Mesenchymal stem cell (in vitro differentiated cells and primary cell): ENCODE data around the gene CABLES2.

ENCODE experiments used
- DNase-seq: peaks from one replicate; pipeline ENCODE4 v3.0.0-alpha.2; 2013
- H2AFZ ChIP-seq: one replicate; pipeline ENCODE4 v1.6.1; 2013; ENCODE audit warnings: low read depth, mild to moderate bottlenecking, control low read depth, inconsistent platforms, low read length, moderate library complexity
- H2AK5ac ChIP-seq: 2 replicates; pipeline ENCODE4 v1.6.1; 2013; ENCODE audit warnings: low read length, moderate library complexity, mild to moderate bottlenecking, inconsistent platforms; ENCODE audit not compliant: severe bottlenecking
- H2BK120ac ChIP-seq: one replicate; pipeline ENCODE4 v1.6.1; 2013; ENCODE audit warnings: low read depth, mild to moderate bottlenecking, inconsistent platforms, low read length, moderate library complexity
- H2BK12ac ChIP-seq, 2 experiments: one replicate each; pipeline ENCODE4 v1.6.1; 2013; ENCODE audit warnings: inconsistent platforms in 2 of 2, low read length in 2 of 2, mild to moderate bottlenecking in 2 of 2, moderate library complexity in 2 of 2, control low read depth in 1 of 2
- H2BK15ac ChIP-seq: one replicate; pipeline ENCODE4 v1.6.1; 2013; ENCODE audit warnings: mild to moderate bottlenecking, low read depth, inconsistent platforms; ENCODE audit not compliant: poor library complexity, severe bottlenecking
- H2BK5ac ChIP-seq: 2 replicates; pipeline ENCODE4 v1.6.1; 2013; ENCODE audit warnings: low read depth, mild to moderate bottlenecking, low read length, control low read depth, inconsistent platforms; ENCODE audit not compliant: poor library complexity, severe bottlenecking
- H3K14ac ChIP-seq, 2 experiments: one replicate each; pipeline ENCODE4 v1.6.1; 2013; ENCODE audit warnings: inconsistent platforms in 2 of 2, low read length in 2 of 2, control low read depth in 1 of 2, mild to moderate bottlenecking in 1 of 2, moderate library complexity in 1 of 2
- H3K18ac ChIP-seq, 2 experiments: one replicate each; pipeline ENCODE4 v1.6.1; 2013; ENCODE audit warnings: inconsistent platforms in 2 of 2, low read length in 2 of 2, control low read depth in 1 of 2, low read depth in 1 of 2, mild to moderate bottlenecking in 1 of 2
- H3K23ac ChIP-seq, 2 experiments: one replicate each; pipeline ENCODE4 v1.6.1; 2013; ENCODE audit warnings: inconsistent platforms in 2 of 2, low read length in 2 of 2, mild to moderate bottlenecking in 2 of 2, moderate library complexity in 2 of 2, control low read depth in 1 of 2
- H3K27ac ChIP-seq: 2 replicates; pipeline ENCODE4 v1.5.1; 2013; ENCODE audit warnings: mild to moderate bottlenecking, moderate library complexity, low read length, control low read depth, inconsistent platforms; ENCODE audit not compliant: poor library complexity, severe bottlenecking
- H3K27me3 ChIP-seq, 2 experiments: 2 replicates each; pipeline versions ENCODE4 v1.6.1 to v1.7.0; 2013; ENCODE audit warnings: low read length in 2 of 2, mild to moderate bottlenecking in 2 of 2, moderate library complexity in 2 of 2, control low read depth in 1 of 2, inconsistent platforms in 1 of 2; ENCODE audit not compliant: control insufficient read depth in 1 of 2, insufficient read depth in 1 of 2
- H3K36me3 ChIP-seq, 2 experiments: 2 replicates each; pipeline versions ENCODE4 v1.6.1 to v1.7.0; 2013; ENCODE audit warnings: low read length in 2 of 2, control low read depth in 1 of 2, inconsistent platforms in 1 of 2, low read depth in 1 of 2, mild to moderate bottlenecking in 1 of 2; ENCODE audit not compliant: insufficient read depth in 2 of 2, control insufficient read depth in 1 of 2
- H3K4ac ChIP-seq, 2 experiments: one replicate each; pipeline ENCODE4 v1.6.1; 2013; ENCODE audit warnings: inconsistent platforms in 2 of 2, low read length in 2 of 2, mild to moderate bottlenecking in 2 of 2, moderate library complexity in 2 of 2, control low read depth in 1 of 2, low read depth in 1 of 2
- H3K4me1 ChIP-seq: 2 replicates; pipeline ENCODE4 v1.6.1; 2013; ENCODE audit warnings: low read depth, low read length, control low read depth; ENCODE audit not compliant: control insufficient read depth, insufficient read depth
- H3K4me2 ChIP-seq: 2 replicates; pipeline ENCODE4 v1.6.1; 2013; ENCODE audit warnings: low read length, mild to moderate bottlenecking, inconsistent platforms; ENCODE audit not compliant: poor library complexity, severe bottlenecking
- H3K4me3 ChIP-seq, 2 experiments: 2 replicates each; pipeline versions ENCODE4 v1.5.1 to v1.7.0; 2013; ENCODE audit warnings: low read length in 2 of 2, mild to moderate bottlenecking in 2 of 2, control low read depth in 1 of 2, low read depth in 1 of 2; ENCODE audit not compliant: insufficient read depth in 1 of 2
- H3K79me1 ChIP-seq: replicated peaks from 2 replicates; pipeline ENCODE4 v1.6.1; 2013; ENCODE audit warnings: mild to moderate bottlenecking, control low read depth, low read length, inconsistent platforms; ENCODE audit not compliant: poor library complexity, severe bottlenecking
- H3K9ac ChIP-seq: 2 replicates; pipeline ENCODE4 v1.7.0; 2013; ENCODE audit warnings: mild to moderate bottlenecking, low read length, moderate library complexity
- H3K9me3 ChIP-seq: 2 replicates; pipeline ENCODE4 v1.7.0; 2013; ENCODE audit warnings: mild to moderate bottlenecking, low read length; ENCODE audit not compliant: control insufficient read depth
- H4K8ac ChIP-seq: one replicate; pipeline ENCODE4 v1.6.1; 2013; ENCODE audit warnings: inconsistent platforms, mild to moderate bottlenecking, low read length, moderate library complexity
- H4K91ac ChIP-seq: one replicate; pipeline ENCODE4 v1.6.1; 2013; ENCODE audit warnings: mild to moderate bottlenecking, low read length, inconsistent platforms
- WGBS: methylation state at CpG from one replicate; pipeline ENCODE4 v1.1.7; 2013; ENCODE audit warnings: mixed read lengths; 5-methylcytosine and 5-hydroxymethylcytosine counted together

Gene CABLES2

GRCh38 chr20:62403331-62403730 lies 3.8 kb downstream of the CABLES2 start:
- Histone ChIP-seq H2BK15ac (no peak overlapping the region), H3K4me2 (no peak overlapping the region), H3K27me3 (peaks cover 2 to 6% of the 10 kb centered on the region in 2 experiments), H2AFZ (no peak overlapping the region), H3K79me1 (peaks cover 28% of the 10 kb centered on the region), H3K9me3 (no peaks in the 10 kb centered on the region), H3K9ac (no peak overlapping the region), H3K4ac (no peak overlapping the region), H3K4me3 (no peak overlapping the region), H2BK12ac (no peak overlapping the region), H2BK5ac (no peak overlapping the region), H3K18ac (no peak overlapping the region), H2BK120ac (no peak overlapping the region), H4K8ac (no peak overlapping the region), H3K36me3 (peaks cover 0 to 43% of the 10 kb centered on the region in 2 experiments), H2AK5ac (no peak overlapping the region), H3K27ac (no peak overlapping the region), H3K14ac (no peak overlapping the region), H3K23ac (no peak overlapping the region), H4K91ac (no peak overlapping the region), H3K4me1 (peaks cover 30% of the 10 kb centered on the region)
- WGBS, result 91% methylated on average over 13 of the region's 13 CpGs
- DNase-seq, result no peak

DNA sequence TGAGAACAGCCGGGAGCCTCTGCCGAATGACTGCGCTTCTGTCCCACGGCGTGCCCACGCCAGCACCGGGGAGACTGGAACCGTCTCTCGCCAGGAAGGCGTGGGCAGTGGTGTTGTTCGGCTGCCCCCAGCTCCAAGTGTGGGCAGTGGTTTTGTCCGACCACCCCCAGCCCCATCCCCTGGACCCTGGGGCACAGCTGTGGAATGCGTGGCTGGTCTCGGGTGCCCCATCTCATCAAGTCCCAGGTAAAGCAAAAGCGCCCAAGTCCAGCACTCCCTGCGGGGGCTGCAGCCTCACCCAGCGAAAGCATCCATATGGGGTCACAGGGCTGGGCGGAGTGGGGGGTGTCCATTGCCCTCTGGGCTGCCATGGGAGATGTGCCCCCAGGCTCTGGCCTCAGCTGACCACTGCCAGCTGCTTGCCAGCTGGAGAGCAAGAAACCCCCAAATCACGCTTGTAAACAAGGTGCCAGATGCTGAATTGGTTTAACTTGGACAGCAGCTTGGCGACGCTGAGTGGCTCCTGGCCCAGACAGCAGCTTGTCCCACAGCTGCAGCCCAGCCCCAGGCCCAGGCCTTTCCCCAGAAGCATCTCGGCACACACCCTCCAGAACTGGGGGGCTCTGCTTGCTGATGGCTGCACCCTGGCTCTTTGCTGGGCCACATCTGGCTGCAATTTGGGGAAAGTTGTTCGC lies 4.5 kb downstream of the CABLES2 start:
- no peak overlapping the region for H2AK5ac ChIP-seq
- H3K4me2 ChIP-seq, result no peak overlapping the region
- no peaks in the 10 kb centered on the region for H3K27me3 ChIP-seq
- no peak overlapping the region for H3K9ac ChIP-seq
- H3K14ac ChIP-seq, result no peak overlapping the region
- H2AFZ ChIP-seq, result no peak overlapping the region
- peaks cover 28% of the 10 kb centered on the region for H3K79me1 ChIP-seq
- 97% methylated on average over 23 of the region's 23 CpGs for WGBS
- no peak overlapping the region for H4K8ac ChIP-seq
- no peak overlapping the region for H2BK15ac ChIP-seq
- no peak overlapping the region for H2BK120ac ChIP-seq
- no peak overlapping the region for H3K4ac ChIP-seq
- H3K4me1 ChIP-seq, result peaks cover 27% of the 10 kb centered on the region
- no peak overlapping the region for H3K27ac ChIP-seq
- no peak overlapping the region for H4K91ac ChIP-seq
- H3K9me3 ChIP-seq, result no peaks in the 10 kb centered on the region
- H2BK5ac ChIP-seq, result no peak overlapping the region
- peaks cover 1 to 49% of the 10 kb centered on the region in 2 experiments for H3K36me3 ChIP-seq
- H3K18ac ChIP-seq, result no peak overlapping the region
- H2BK12ac ChIP-seq, result no peak overlapping the region
- DNase-seq, result no peak
- no peak overlapping the region for H3K4me3 ChIP-seq
- H3K23ac ChIP-seq, result no peak overlapping the region

- Histone ChIP-seq H2BK120ac (no peak overlapping the region), H3K18ac (peak overlapping the region in 1 of 2 experiments; percentile 53), H4K91ac (no peak overlapping the region), H3K4me3 (peak overlapping the region in 1 of 2 experiments; percentile 7), H2AK5ac (no peak overlapping the region), H3K27me3 (no peaks in the 10 kb centered on the region), H2BK15ac (no peak overlapping the region), H3K79me1 (peaks cover 27% of the 10 kb centered on the region), H3K23ac (no peak overlapping the region), H3K4me2 (no peak overlapping the region), H4K8ac (no peak overlapping the region), H3K14ac (no peak overlapping the region), H2BK12ac (no peak overlapping the region), H2BK5ac (no peak overlapping the region), H3K4ac (no peak overlapping the region), H3K36me3 (peaks cover 6 to 62% of the 10 kb centered on the region in 2 experiments), H3K27ac (no peak overlapping the region), H3K9me3 (no peaks in the 10 kb centered on the region), H2AFZ (no peak overlapping the region), H3K9ac (no peak overlapping the region), H3K4me1 (peaks cover 19% of the 10 kb centered on the region)
- 64% methylated on average over 21 of the region's 21 CpGs for WGBS
- peak; percentile 26 for DNase-seq
Measured at GRCh38 chr20:62401331-62401779, 5.7 kb downstream of the CABLES2 start.

- Histone ChIP-seq H3K23ac (no peak overlapping the region), H3K79me1 (peaks cover 18% of the 10 kb centered on the region), H3K14ac (no peak overlapping the region), H3K18ac (no peak overlapping the region), H2BK120ac (no peak overlapping the region), H2BK5ac (no peak overlapping the region), H2BK12ac (no peak overlapping the region), H4K91ac (no peak overlapping the region), H4K8ac (no peak overlapping the region), H3K4ac (no peak overlapping the region), H2AK5ac (no peak overlapping the region), H2BK15ac (no peak overlapping the region), H3K4me2 (no peak overlapping the region), H3K36me3 (peaks cover 6 to 70% of the 10 kb centered on the region in 2 experiments), H3K27me3 (no peaks in the 10 kb centered on the region), H3K27ac (no peak overlapping the region), H3K4me3 (no peak overlapping the region), H3K4me1 (peaks cover 11% of the 10 kb centered on the region), H3K9me3 (no peaks in the 10 kb centered on the region), H3K9ac (no peak overlapping the region), H2AFZ (no peak overlapping the region)
- 83% methylated on average over 8 of the region's 10 CpGs for WGBS
- DNase-seq, result no peak
Measured at GRCh38 chr20:62400541-62400940, 6.5 kb downstream of the CABLES2 start.
